HepG2 (cell line): Measurements from ENCODE around the gene MMP24OS. TPM values are rescaled to one million over a fixed set of nuclear protein-coding genes. Genes with fewer than 3 reads are reported as not detected.

Experiments used
- ATAC-seq: fragments of 200-7000 bp; cut with Tn5 transposase; 3 replicates; pipeline ENCODE4 v1.9.1; 2020; ENCODE audit warnings: mild to moderate bottlenecking, moderate library complexity
- BruUV-seq: library from RNA; stranded (reverse); fragments of 400-500 nt; replicated peaks from 2 replicates; lab custom pipeline; 2021; lab: Mats Ljungman, UMichigan
- CTCF ChIA-PET: fragments of 300-600 bp; formaldehyde crosslinking; extraction: SDS; loops from one replicate; lab custom pipeline; 2021; ENCODE audit warnings: low total read pairs, inconsistent platforms, low intra/inter-chr PET ratio; lab: Yijun Ruan, JAX
- POLR2A ChIA-PET: fragments of 350-600 bp; sonication (Branson Sonifier 250); formaldehyde crosslinking; loops from one replicate; lab custom pipeline; 2020; ENCODE audit warnings: antibody characterized with exemption, inconsistent platforms; lab: Yijun Ruan, JAX
- DNase-seq: peaks from one replicate; pipeline ENCODE4 v3.0.0-alpha.2; 2015; ENCODE audit warnings: low spot score
- FAIRE-seq: peaks from 3 replicates; lab custom pipeline; 2011; peaks lifted over from hg19 to GRCh38; lab: Jason Lieb, UNC
- H2AFZ ChIP-seq: one replicate; pipeline ENCODE4 v1.6.1; 2011; ENCODE audit warnings: low read length, inconsistent platforms
- H3K27ac ChIP-seq: fragments of 300-600 bp; 3 replicates; pipeline ENCODE4 v1.8.0; 2011; ENCODE audit warnings: mixed run types, mild to moderate bottlenecking, mixed read lengths, low read length, inconsistent platforms; ENCODE audit not compliant: insufficient read depth; ENCODE audit errors: extremely low read length
- H3K27me3 ChIP-seq, 2 experiments: fragments of 200-600 bp in 1 of 2; 2 replicates in 1 of 2; 3 replicates in 1 of 2; pipeline versions ENCODE4 v1.6.0 to v1.8.0; 2011; ENCODE audit warnings: low read length in 2 of 2, mild to moderate bottlenecking in 2 of 2, moderate library complexity in 2 of 2, inconsistent platforms in 1 of 2; ENCODE audit not compliant: insufficient read depth in 2 of 2, control insufficient read depth in 1 of 2
- H3K36me3 ChIP-seq, 2 experiments: fragments of 200-600 bp in 1 of 2; replicated peaks in 1 of 2; 2 replicates in 1 of 2; 3 replicates in 1 of 2; pipeline versions ENCODE4 v1.5.1 to v1.8.0; 2011; ENCODE audit warnings: low read length in 2 of 2, inconsistent platforms in 1 of 2; ENCODE audit not compliant: insufficient read depth in 2 of 2, control insufficient read depth in 1 of 2
- H3K4me1 ChIP-seq: 2 replicates; pipeline ENCODE4 v1.5.1; 2012; ENCODE audit warnings: low read length, inconsistent platforms; ENCODE audit not compliant: insufficient read depth
- H3K4me2 ChIP-seq: 2 replicates; pipeline ENCODE4 v1.6.0; 2011; ENCODE audit warnings: low read depth, low read length, inconsistent platforms
- H3K4me3 ChIP-seq, 3 experiments: fragments of 200-600 bp in 1 of 3; sonication (generic), shearing (Covaris generic) in 1 of 3; replicated peaks in 1 of 3; 2 replicates each; pipeline ENCODE4 v1.5.1; 2011 to 2016; ENCODE audit warnings: low read length in 3 of 3, inconsistent platforms in 2 of 3, low read depth in 2 of 3, mild to moderate bottlenecking in 2 of 3, control low read depth in 1 of 3, mixed read lengths in 1 of 3; ENCODE audit not compliant: insufficient read depth in 1 of 3
- H3K79me2 ChIP-seq: one replicate; pipeline ENCODE4 v1.6.1; 2011; ENCODE audit warnings: low read length, inconsistent platforms; ENCODE audit not compliant: insufficient read depth
- H3K9ac ChIP-seq: 2 replicates; pipeline ENCODE4 v1.6.0; 2011; ENCODE audit warnings: mild to moderate bottlenecking, low read depth, low read length, inconsistent platforms; ENCODE audit not compliant: insufficient read depth
- H3K9me3 ChIP-seq: 2 replicates; pipeline ENCODE4 v1.5.1; 2012; ENCODE audit warnings: mild to moderate bottlenecking, low read length
- H4K20me1 ChIP-seq: 2 replicates; pipeline ENCODE4 v1.6.0; 2011; ENCODE audit warnings: inconsistent platforms, mild to moderate bottlenecking, low read length, moderate library complexity; ENCODE audit not compliant: insufficient read depth
- FOXK2 ChIP-seq: fragments of 450-650 bp; IDR thresholded peaks from 2 replicates; pipeline ENCODE4 v1.6.1; 2016
- RBM39 ChIP-seq: fragments of 200-400 bp; formaldehyde crosslinking; IDR thresholded peaks from one replicate; pipeline ENCODE4 v1.6.1; 2018; ENCODE audit warnings: antibody characterized with exemption, mild to moderate bottlenecking, low read depth, low read length; ENCODE audit not compliant: poor library complexity, severe bottlenecking
- TEAD2 ChIP-seq: sonication (generic); formaldehyde crosslinking; IDR thresholded peaks from 2 replicates; pipeline ENCODE4 v1.9.0; 2021; ENCODE audit warnings: missing genetic modification reagents
- ZNF605 ChIP-seq: sonication (generic); formaldehyde crosslinking; IDR thresholded peaks from 2 replicates; pipeline ENCODE4 v1.8.0; 2022; ENCODE audit warnings: mild to moderate bottlenecking, missing genetic modification reagents
- ZNF883 ChIP-seq: sonication (generic); formaldehyde crosslinking; IDR thresholded peaks from 2 replicates; pipeline ENCODE4 v1.5.1; 2020; ENCODE audit warnings: mild to moderate bottlenecking, missing genetic modification reagents; ENCODE audit errors: not compliant biosample characterization
- WGBS: methylation state at CpG from one replicate; pipeline ENCODE4 v1.1.6; 2017; ENCODE audit warnings: low lambda C conversion rate; 5-methylcytosine and 5-hydroxymethylcytosine counted together
- in situ Hi-C: cut with HindIII; loops from 2 replicates; pipeline ENCODE4 v1.10.0; 2017; ENCODE audit warnings: low pct_unique_long_range_greater_than_20kb; ENCODE audit not compliant: extremely low pct_ligation_motif_present
- intact Hi-C: fragments of 100-400 bp; cut with micrococcal nuclease; formaldehyde crosslinking; loops from one replicate; pipeline ENCODE4 v1.10.0; 2022; ENCODE audit not compliant: unreplicated experiment
- polyA plus RNA-seq, 8 experiments: library from polyadenylated mRNA; depleted of rRNA in 3 of 8; stranded (reverse) in 7 of 8; unstranded in 1 of 8; fragments of >200 nt; fragmentation: Illumina TruSeq in 4 of 8; extraction: Trizol in 4 of 8; gene quantifications; 2 replicates each; pipeline versions ENCODE4 v1.2.1 to v1.2.3, GENCODE V29; 2011 to 2016; ENCODE audit warnings: low read depth in 4 of 8, missing spikeins in 1 of 8, mixed read lengths in 1 of 8; ENCODE audit not compliant: insufficient read depth in 1 of 8
- total RNA-seq, 5 experiments: library from RNA; depleted of rRNA; stranded (reverse); fragments of >200 nt; fragmentation: Illumina TruSeq; extraction: Trizol; gene quantifications; 2 replicates each; pipeline ENCODE4 v1.2.3, GENCODE V29; 2016; ENCODE audit warnings: low read depth in 1 of 5
- TF ChIP-seq, protein P1 (sequence below): sonication (generic); formaldehyde crosslinking; IDR thresholded peaks from 2 replicates; pipeline ENCODE4 v1.4.0; 2020; ENCODE audit warnings: mild to moderate bottlenecking, missing genetic modification reagents

The MMP24OS gene
- total and polyA plus RNA-seq, 2 of the 13 experiments (the other 11 are each of a cell fraction or from before 2014, with no cell fraction given), result 6.0 to 8.5 TPM

GRCh38 chr20:35304956-35305355 lies 27.0 kb upstream of the MMP24OS start:
- no peak overlapping the region for H3K4me3 ChIP-seq
- no peak overlapping the region for H3K4me2 ChIP-seq
- in situ Hi-C loops (loop anchor here (5.0 kb wide), 1 partner anchor 142 kb away; no protein-coding TSS in a partner anchor), intact Hi-C loops (loop anchor here (1.0 to 5.0 kb wide), 3 partner anchors 24 to 134 kb away; partner anchors contain the start of gene GDF5)
- peaks cover 12 to 41% of the 10 kb centered on the region in 2 experiments; a peak in 4 of 5 replicates for H3K36me3 ChIP-seq
- no TSS peak for BruUV-seq
- ChIA-PET CTCF (interaction anchor here (1.3 to 6.9 kb wide), 5 partner anchors 15 to 142 kb away, joined by 4 to 204 read pairs (median 24); partner anchors contain the start of gene GDF5), POLR2A (interaction anchor here (0.8 to 6.5 kb wide), 12 partner anchors 11 to 150 kb away, joined by 3 to 78 read pairs (median 16); partner anchors contain the start of genes CEP250 and EIF6)
- FAIRE-seq (no peak), DNase-seq (no peak), ATAC-seq (no peak)
- H4K20me1 ChIP-seq, result no peaks in the 10 kb centered on the region
- H3K27ac ChIP-seq, result peak overlapping the region; percentile 49
- H3K9me3 ChIP-seq, result no peaks in the 10 kb centered on the region
- no peaks in the 10 kb centered on the region for H3K27me3 ChIP-seq
- no peak overlapping the region for H2AFZ ChIP-seq
- H3K9ac ChIP-seq, result peak overlapping the region; percentile 38; the same call in 1 of the 2 replicates
- no peaks in the 10 kb centered on the region for H3K79me2 ChIP-seq
- peaks cover 49% of the 10 kb centered on the region for H3K4me1 ChIP-seq
- WGBS, result 95% methylated on average over 6 of the region's 6 CpGs
- TF ChIP-seq RBM39, result peak; percentile 12
- TF ChIP-seq ZNF883 (CRISPR knock-in tag), result no peak
- peak; percentile 71; the same call in 1 of the 2 replicates for TF ChIP-seq ZNF605 (CRISPR knock-in tag)
- TF ChIP-seq TEAD2 (CRISPR knock-in tag), result no peak
- TF ChIP-seq, protein P1, sequence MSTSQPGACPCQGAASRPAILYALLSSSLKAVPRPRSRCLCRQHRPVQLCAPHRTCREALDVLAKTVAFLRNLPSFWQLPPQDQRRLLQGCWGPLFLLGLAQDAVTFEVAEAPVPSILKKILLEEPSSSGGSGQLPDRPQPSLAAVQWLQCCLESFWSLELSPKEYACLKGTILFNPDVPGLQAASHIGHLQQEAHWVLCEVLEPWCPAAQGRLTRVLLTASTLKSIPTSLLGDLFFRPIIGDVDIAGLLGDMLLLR (CRISPR knock-in tag), result 0 out of 2 replicates have a peak, but pooled peaks have one; percentile 12
- TF ChIP-seq FOXK2, result no peak
